NCI-H748 (cell line): ENCODE measurements around the gene OSR1.
"Not testable (repeated sequence)": the region's sequence is repeated elsewhere in the genome, so short reads cannot be mapped to it uniquely, and the experiment has no call there.

Experiments
- DNase-seq: peaks from one replicate; lab custom pipeline; 2025; ENCODE audit not compliant: unreplicated experiment; lab: John Stamatoyannopoulos, UW

The OSR1 gene

DNA sequence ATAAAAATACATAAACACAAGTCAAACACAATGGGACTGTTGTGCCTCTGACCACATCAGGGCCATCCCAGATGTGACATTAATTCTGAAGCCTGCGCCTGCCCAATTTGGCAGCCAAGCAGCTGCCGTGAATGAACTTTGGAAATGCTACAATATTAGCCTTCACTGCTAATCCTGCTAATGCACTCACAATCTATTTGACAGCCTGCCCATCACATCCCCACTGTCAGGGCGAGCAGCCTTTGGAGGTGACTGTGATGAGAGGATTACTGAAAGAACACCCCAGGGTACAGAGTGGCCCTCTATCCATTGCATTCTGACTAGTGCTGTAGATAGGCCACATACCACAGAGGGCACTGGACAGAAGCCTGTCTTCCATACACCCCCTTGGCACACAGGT is 21.6 kb downstream of the OSR1 start:
- no peak for DNase-seq

- DNase-seq: no peak
Measured at GRCh38 chr2:19332503-19332902, 25.9 kb downstream of the OSR1 start.

- DNase-seq: no peak
Measured at GRCh38 chr2:19331450-19331849, 27.0 kb downstream of the OSR1 start.

DNA sequence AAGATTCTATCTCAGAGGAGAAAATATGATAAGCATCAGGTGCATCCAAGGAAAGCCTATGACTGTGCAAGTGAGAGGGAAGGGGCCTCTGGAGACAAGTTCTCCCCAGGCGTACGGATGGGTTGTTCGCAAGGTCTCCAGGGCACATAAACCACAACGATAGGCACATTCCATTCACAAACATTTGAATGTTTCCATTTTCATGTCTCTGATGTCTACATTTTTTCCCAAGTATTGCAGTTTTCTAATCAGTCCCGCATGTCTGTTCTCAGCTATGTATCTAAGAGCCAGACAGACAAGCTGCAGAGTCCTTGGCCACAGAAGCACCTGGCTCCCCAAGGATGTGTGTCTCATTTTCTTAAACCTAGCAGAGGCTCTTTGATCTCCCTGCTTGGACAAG is 28.0 kb downstream of the OSR1 start:
- DNase-seq: no peak

DNA sequence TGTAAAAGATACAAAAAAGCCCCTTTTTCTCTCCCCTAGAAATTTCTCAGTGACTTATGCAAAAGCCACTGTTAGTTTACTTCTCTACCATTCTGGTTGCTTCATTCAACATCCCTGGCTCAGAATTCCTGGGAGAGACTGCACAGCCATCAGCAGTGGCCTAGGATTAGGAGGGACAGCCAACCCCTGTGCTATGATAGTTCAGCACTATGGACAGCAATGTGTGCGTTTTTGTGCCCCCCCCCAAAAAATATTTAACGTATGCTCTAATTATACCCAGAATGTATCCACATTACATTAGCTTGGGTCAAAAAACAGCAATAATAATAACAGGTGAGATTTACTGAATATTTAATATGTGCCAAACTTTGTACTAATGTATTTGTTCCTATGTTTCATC is 29.0 kb downstream of the OSR1 start:
- no peak for DNase-seq

GRCh38 chr2:19327496-19327895 is 30.9 kb downstream of the OSR1 start:
- DNase-seq: no peak

- DNase-seq: no peak
Measured at GRCh38 chr2:19321946-19322345, 36.5 kb downstream of the OSR1 start.

- no peak for DNase-seq
Measured at GRCh38 chr2:19320813-19321212, 37.6 kb downstream of the OSR1 start.

DNA sequence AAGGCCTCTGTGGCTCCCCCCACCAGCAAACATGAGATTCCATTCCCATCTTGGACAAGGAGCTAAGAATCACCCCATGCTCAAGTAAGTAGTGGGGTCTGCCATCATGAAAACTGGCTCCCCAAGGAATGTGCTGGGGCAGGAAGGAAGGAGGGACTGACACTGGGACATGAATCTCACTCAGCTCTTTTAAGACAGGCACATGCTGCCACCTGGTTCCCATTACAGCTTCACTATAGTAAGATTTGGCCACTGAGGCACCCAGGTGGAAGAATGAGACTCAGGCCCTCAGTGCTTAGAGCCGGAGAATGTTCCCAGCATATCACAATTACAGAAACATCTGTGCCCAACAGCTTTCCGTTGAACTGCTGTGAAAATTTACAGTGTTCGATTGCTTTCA is 38.7 kb downstream of the OSR1 start:
- DNase-seq: no peak

GRCh38 chr2:19319064-19319463 is 39.4 kb downstream of the OSR1 start:
- DNase-seq: no peak

GRCh38 chr2:19313553-19313952 is 44.9 kb downstream of the OSR1 start:
- no peak for DNase-seq

DNA sequence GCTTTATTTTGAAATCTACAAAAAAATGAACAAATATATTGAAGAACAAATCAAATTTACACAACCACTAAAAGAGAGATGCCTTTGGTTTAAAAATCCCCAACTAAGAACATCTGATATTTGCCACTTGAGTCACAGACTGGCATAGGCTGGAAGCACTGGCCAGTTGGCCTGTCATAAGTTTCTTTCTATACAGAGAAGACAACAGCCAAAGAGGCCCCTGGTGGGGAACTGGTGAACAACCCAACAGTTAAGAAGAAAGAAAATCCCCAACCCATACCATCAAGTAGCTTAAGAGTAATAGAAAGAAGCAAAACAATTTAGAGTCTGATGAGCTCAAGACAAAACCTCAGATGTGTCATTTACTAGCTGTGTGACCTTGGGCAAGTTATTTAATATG is 45.5 kb downstream of the OSR1 start:
- no peak for DNase-seq

DNA sequence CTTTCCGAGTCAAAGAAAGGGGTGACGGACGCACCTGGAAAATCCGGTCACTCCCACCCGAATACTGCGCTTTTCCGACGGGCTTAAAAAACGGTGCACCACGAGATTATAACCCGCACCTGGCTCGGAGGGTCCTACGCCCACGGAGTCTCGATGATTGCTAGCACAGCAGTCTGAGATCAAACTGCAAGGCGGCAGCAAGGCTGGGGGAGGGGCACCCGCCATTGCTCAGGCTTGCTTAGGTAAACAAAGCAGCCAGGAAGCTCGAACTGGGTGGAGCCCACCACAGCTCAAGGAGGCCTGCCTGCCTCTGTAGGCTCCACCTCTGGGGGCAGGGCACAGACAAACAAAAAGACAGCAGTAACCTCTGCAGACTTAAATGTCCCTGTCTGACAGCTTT is 52.4 kb downstream of the OSR1 start:
- not testable (repeated sequence) for DNase-seq

GRCh38 chr2:19305400-19306055 is 52.9 kb downstream of the OSR1 start:
- DNase-seq: peak; percentile 79

DNA sequence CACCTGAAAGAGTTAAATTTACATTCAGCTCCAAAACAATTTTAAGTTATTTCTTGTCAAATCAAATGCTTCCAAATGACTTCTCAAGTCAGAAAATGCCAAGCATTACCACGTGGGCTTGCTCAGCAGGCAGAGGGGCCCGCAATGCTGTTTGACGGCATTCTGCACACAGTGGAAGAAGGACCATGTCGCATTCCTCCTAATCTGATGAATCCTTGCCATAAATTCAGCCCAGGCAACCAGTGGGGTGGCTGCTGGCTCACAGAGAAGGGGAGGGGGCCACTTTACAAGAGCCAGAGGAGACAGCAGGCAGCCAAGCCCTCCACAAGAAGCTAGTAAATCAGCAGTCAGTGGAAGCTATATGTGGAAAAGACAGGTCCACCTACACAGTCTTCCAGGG is 56.7 kb downstream of the OSR1 start:
- no peak for DNase-seq
